Globus pallidus (tissue), 1 donor: ENCODE data around the gene MKRN2.
A peak's percentile ranks its signal among the peaks of the same experiment; 100 is the strongest.
"Not testable (repeated sequence)": the region's sequence is repeated elsewhere in the genome, so short reads cannot be mapped to it uniquely, and the experiment has no call there.

Source experiments
- DNase-seq: peaks from one replicate; pipeline ENCODE4 v3.0.0-alpha.2; 2015; ENCODE audit warnings: low spot score

The MKRN2 gene

GRCh38 chr3:12556690-12557472 is at the start of gene MKRN2:
Gene MKRN2 (plus strand): TSS chr3:12557087. CDS start chr3:12557151, 64 bp downstream.
- peak; percentile 82 for DNase-seq

- no peak for DNase-seq
Observed at GRCh38 chr3:12507591-12508281, 49.2 kb upstream of the MKRN2 start.

DNA sequence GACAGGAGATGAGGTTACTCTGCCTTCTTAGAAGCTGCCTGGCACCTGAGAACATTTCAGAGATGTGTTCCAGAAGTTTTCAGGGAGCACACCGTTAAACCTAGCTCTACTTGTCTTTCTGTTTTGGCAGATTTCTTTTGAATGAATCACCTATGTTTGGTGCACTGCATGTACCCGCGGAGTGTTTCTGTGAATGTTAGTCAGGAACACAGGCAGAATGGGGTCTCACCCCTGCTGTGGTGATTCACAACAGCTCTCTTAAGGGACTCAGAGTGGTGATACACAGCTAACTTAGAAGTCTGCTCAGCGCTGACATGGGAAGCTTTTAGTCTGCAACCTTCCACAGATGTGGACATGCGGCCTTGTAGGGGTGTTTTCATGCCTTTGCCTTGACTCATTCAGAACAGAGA is 48.6 kb upstream of the MKRN2 start:
- DNase-seq = no peak

DNA sequence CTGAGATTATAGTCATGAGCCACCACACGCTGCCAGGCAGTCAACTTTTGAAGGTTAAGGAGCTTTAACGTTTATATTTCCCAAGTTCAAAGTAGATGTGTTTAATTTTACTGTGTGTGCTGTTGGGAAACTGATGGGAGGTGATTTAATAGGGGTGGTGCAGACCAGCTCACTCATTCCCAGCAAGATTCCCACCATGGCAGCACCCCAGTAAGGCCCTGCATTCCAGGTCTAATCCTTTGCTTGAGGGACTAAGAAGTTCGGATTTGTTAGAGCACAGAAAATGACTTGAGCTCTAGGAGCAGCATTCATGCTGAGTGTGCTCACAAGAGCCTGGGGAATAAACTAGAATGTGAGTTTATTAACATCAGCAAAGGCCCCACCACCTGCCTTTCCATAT is 47.4 kb upstream of the MKRN2 start:
- DNase-seq = no peak

DNA sequence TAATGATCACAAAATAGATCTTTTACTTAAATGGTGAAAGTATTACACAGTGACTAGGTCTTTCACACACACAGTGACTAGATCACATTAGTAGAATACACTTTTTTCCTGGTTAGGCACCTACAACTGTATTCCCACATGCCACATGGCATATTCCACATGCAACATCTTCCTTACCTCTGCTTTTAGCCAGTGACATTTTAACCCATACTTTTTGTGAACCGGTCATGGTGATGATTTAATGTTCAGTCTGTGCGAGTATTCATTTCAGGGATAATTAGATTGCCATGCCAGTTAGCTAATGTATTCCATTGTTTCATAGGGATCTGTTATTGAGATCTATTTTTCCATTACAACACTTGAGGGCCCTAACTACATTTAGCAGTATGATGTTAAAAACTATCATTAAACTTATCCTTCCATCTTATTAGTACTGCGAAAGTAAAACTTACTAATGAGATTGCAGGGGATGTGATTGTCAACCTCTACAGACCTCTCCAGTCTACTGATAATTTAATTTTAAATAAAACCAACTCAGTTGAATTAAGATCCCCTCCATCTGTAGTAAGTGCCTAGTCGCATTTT is 44.3 kb upstream of the MKRN2 start:
- no peak for DNase-seq

DNA sequence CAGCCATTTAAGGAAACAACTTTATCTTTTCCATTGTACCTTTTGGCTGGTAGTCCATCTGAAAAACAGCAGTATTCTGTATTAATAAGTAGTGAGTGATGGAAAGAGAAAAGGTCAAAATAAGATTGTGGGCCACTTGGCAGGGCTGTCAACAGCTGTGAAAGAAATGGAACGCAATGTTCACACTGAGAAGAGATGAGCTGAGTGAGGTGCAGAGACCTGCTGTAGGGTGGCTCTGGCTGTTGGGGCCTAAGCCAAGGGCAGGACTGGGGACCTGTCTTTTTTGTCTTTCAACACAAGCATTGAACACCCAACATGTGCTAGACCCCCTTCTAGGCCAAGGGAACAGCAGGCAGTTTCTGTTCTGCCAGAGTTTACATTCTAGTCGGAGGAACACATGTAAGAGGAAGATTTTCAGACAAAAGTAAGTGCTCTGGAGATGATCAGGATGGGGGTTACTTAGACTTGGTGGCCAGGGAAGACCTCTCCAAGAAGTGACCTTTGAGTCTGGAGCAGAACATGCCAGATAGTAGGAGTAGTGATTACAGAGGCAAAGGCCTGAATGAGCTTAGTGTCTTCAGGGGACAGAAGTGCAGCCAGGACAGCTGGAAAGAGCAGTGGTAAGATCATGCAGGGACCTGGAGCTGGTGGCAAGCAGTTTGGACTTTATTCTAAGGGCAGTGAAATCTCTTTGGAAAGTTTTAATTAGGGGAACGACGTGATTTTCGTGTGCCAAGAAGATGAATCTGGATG is 43.0 kb upstream of the MKRN2 start:
- no peak for DNase-seq

DNA sequence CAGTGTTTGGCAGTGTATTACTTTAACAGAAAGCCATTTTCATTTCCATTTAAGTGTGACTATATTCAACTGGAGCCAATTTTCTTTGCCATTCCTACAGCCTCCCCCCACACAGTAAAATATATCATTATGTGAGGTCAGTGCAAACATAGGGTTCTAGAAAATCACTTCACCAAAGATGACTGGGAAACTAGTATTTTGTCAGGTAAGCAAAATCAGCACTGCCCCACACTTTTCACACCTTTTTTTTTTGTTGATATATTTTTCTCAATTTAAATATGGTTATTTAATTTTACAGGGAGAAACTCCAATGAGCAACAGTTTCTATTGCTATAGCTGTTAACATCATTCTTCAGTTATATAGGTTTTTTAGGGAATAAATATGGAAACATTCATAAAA is 41.3 kb upstream of the MKRN2 start:
- no peak for DNase-seq

GRCh38 chr3:12516873-12517272 is 40.0 kb upstream of the MKRN2 start:
- no peak for DNase-seq

DNA sequence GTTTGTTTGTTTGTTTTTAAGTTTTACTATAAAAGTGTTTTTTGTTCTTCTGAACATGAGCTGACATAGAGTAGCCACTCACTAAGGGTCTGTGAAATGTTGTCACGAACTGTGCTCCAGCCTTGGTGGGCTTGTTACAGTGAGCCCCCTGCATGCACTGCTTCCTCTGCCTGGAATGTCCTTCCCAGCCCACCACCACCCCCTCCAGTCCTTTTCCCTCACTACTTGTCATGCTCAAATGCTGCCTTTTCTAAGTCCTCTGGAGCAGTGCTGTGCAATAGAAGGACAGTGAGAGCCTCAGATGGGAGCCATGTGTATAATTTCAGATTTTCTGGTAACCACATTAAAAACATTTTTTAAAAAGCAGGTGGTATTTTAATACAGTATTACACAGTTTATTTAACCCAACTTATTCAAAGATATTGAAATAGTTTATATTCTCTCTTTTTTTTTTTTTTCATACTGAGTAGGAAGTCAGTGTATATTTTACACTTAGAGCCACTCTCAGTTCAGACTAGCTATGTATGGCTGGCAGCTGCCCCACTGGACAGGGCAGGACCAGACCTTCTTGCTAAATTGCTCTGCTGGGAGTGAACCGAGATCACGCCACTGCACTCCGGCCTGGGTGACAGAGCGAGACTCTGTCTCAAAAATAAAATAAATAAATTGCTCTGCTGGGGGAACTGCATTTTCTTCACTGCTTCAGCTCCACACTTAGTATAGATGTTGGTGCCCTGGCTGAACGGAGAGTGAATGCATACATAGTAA is 38.4 kb upstream of the MKRN2 start:
- no peak for DNase-seq

- no peak for DNase-seq
Observed at GRCh38 chr3:12521010-12521409, 35.9 kb upstream of the MKRN2 start.

- no peak for DNase-seq
Observed at GRCh38 chr3:12522721-12523120, 34.2 kb upstream of the MKRN2 start.

DNA sequence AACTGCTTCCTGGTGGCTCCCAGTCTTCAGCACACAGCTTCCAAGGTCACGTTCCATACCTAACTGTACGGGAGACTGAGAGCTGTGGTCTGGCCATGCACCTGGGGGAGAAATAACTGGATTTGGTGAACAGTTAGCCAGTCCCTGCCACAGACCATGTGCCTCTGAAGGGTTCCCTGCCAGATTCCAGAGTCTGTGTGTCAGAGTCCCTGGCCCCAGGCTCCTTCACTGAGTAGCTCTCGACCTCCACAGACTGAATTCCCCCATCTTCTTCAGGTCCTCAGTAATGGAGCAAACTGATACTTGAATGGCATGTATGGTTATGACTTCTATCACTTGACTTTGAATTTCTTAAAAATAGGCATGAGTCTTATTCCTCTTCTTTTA is 29.1 kb upstream of the MKRN2 start:
- DNase-seq = no peak

GRCh38 chr3:12532182-12532581 is 24.7 kb upstream of the MKRN2 start:
- DNase-seq = no peak

GRCh38 chr3:12536423-12536822 is 20.5 kb upstream of the MKRN2 start:
- no peak for DNase-seq

GRCh38 chr3:12541625-12542024 is 15.3 kb upstream of the MKRN2 start:
- DNase-seq = no peak

DNA sequence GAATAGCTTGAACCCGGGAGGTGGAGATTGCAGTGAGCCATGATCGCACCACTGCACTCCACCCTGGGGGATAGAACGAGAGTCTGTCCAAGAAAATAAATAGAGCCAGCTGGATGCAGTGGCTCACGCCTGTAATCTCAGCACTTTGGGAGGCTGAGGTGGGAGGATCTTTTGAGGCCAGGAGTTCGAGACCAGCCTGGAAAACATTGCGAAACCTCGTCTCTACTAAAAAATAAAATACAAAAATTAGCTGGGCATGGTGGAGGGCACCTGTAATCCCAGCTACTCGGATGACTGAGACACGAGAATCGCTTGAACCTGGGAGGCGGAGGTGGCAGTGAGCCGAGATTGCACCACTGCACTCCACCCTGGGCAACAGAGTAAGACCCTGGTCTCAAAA is 13.4 kb upstream of the MKRN2 start:
- not testable (repeated sequence) for DNase-seq

DNA sequence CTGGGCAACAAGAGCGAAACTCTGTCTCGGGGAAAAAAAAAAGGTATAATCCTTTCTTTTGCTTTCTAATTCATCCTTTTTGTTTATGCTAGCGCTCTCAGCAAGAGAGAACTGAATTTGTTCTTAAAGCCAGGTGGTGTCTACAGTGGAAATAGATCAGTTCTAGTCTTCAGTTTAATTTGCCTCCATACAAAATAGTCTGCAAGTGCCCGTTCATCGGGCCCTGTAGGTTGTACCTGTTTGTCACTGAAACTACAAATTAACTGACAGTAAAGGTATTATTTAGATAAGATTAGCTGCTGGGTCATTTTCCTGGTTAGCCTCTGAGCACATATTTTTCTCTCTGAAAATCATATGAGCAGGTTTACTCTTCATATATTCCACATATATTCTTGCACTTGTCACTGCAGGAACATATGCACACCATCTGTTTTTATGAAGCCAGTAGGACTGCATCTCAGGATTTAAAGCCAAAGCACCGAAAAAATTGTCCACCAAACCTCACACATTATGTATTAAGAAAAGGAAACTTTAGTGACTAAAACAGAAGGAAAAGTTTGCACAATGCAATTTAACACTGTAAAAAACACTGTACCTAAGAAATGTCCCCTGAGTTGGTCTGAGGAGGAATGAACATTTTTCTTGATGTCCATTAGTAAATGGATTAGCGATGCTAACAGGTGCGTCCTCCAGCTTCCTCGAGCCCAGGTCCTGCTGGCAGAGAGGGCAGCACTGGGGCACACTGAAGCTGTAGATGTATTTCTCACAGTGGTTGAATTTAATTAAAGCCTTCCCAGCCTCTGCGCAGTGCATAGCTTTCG is 12.0 kb upstream of the MKRN2 start:
- no peak for DNase-seq

DNA sequence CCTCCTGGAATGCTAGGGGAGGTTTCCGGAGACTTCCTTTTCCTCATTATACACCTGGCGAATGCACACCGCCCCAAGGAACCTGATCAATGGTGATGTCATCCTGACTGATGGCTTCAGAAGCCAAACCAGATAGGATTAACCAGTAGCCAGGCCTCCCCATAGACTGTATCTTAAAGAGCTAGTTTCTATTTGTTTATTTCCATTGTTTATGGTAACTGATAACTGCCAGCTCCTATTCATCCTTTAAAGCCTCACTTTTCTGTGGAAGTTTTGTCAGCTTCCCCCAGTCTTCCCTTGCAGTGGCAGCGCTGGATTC is 11.5 kb upstream of the MKRN2 start, which contains the start of gene MKRN2OS:
Gene MKRN2OS, minus strand, starts transcription at position 27 of the 319 bp plus-strand sequence. CDS start 35 bp downstream, outside the sequence.
- no peak for DNase-seq

DNA sequence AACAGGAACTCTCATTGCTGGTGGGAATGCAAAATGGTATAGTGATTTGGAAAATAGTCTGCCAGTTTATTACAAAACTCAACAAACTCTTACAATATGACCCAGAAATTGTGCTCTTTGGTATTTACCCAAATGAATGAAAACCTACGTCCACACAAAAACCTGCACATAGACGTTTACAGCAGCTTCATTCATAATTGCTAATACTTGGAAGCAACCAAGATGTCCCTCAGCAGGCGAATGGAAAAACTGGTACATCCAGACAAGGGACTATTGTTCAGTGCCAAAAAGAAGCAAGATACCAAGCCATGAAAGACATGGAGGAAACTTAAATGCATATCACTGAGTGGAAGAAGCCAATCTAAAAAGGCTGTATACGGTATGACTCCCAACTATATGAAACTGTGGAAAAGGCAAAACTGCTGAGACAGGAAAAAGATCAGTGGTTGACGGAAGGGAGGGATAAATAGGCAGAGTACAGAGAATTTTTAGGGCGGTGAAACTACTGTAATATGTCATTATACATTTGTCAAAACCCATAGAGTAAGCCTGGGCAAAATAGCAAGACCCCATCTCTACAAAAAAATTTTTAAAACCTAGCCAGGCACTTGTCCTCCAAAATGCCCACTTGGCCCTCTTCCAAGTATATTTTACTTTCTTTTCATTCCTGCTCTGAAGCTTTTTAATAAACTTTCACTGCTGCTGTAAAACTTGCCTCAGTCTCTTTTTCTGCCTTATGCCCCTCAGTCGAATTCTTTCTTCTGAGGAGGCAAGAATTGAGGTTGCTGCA is 6.7 kb upstream of the MKRN2 start:
- DNase-seq = no peak

DNA sequence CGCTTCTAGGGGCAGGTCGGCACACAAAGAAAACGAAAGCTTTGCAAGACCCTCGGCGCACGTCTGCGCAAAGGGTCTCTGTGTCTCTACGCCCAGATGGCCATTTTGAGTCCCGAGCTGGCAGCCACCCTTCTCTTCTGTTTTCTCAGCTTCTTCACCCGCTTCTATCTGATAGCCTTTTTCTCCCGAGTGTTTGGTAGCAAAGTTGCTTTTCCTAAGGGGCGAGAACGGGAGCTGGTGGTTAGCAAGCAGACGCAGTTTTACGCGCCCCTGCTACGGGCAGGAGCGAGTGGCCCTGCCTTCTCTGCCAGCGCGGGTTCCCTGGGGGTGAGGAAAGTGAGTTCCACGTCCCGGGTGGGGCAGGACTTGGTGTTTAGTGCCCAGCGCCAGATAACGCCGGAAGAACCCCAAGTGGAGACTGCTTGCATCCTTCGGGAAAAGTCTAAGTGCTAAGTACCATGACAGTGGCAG is 2.9 kb upstream of the MKRN2 start:
- DNase-seq = peak; percentile 31
